Activated CD8-positive, alpha-beta T cell treated with anti-CD3 and anti-CD28 coated beads for 36 hours (primary cell): ENCODE results near the gene IGDCC3. TPM values are rescaled to one million over a fixed set of nuclear protein-coding genes. Genes with fewer than 3 reads are reported as not detected.

Experiments
- ATAC-seq: fragments of 200-7000 bp; cut with Tn5 transposase; one replicate; pipeline ENCODE4 v1.10.0; 2021; ENCODE audit warnings: mild to moderate bottlenecking, moderate library complexity
- CTCF ChIA-PET: fragments of 350-600 bp; sonication (Branson Sonifier 250); formaldehyde crosslinking; loops from one replicate; lab custom pipeline; 2021; ENCODE audit warnings: antibody characterized with exemption; lab: Charles Lee
- POLR2A ChIA-PET: fragments of 350-600 bp; sonication (Branson Sonifier 250); formaldehyde crosslinking; loops from one replicate; lab custom pipeline; 2021; ENCODE audit warnings: antibody characterized with exemption; lab: Charles Lee
- DNase-seq: peaks from one replicate; pipeline ENCODE4 v3.0.0-alpha.2; 2020
- H3K27ac Mint-ChIP-seq: one replicate; pipeline ENCODE4 v1.8.0; 2021; ENCODE audit warnings: mild to moderate bottlenecking, mixed read lengths
- H3K27me3 Mint-ChIP-seq: one replicate; pipeline ENCODE4 v1.8.0; 2021; ENCODE audit warnings: mixed read lengths
- H3K36me3 Mint-ChIP-seq: one replicate; pipeline ENCODE4 v1.8.0; 2021; ENCODE audit warnings: low read depth, mixed read lengths
- H3K4me1 Mint-ChIP-seq: one replicate; pipeline ENCODE4 v1.8.0; 2021; ENCODE audit warnings: low read depth, mixed read lengths
- H3K4me3 Mint-ChIP-seq: one replicate; pipeline ENCODE4 v1.8.0; 2021; ENCODE audit warnings: mild to moderate bottlenecking, moderate library complexity, mixed read lengths
- H3K9me3 Mint-ChIP-seq: one replicate; pipeline ENCODE4 v1.8.0; 2021; ENCODE audit warnings: mixed read lengths
- intact Hi-C: fragments of 100-400 bp; cut with micrococcal nuclease; formaldehyde crosslinking; loops from one replicate; pipeline ENCODE4 v1.10.0; 2022
- total RNA-seq, 2 experiments: library from RNA; stranded (reverse); gene quantifications; one replicate each; pipeline ENCODE4 v1.2.3, GENCODE V29; 2021
- TF ChIP-seq, protein P1 (sequence below): fragments of 200-600 bp; IDR thresholded peaks from one replicate; pipeline ENCODE4 v1.8.0; 2022; ENCODE audit warnings: antibody characterized with exemption, mild to moderate bottlenecking

IGDCC3 gene
- total RNA-seq, 2 experiments from 2014 or later, result not detected

- POLR2A ChIA-PET, result interaction anchor here (1.6 kb wide), 1 partner anchor 58 kb away, joined by 3 read pairs; the partner anchor contains the start of gene RNU5B-1
- intact Hi-C loops, result no loop called here
- Mint-ChIP-seq H3K4me3 (no peak overlapping the region), H3K36me3 (no peaks in the 10 kb centered on the region), H3K4me1 (no peaks in the 10 kb centered on the region), H3K9me3 (no peaks in the 10 kb centered on the region), H3K27me3 (peaks cover 9% of the 10 kb centered on the region), H3K27ac (no peak overlapping the region)
- TF ChIP-seq, protein P1, sequence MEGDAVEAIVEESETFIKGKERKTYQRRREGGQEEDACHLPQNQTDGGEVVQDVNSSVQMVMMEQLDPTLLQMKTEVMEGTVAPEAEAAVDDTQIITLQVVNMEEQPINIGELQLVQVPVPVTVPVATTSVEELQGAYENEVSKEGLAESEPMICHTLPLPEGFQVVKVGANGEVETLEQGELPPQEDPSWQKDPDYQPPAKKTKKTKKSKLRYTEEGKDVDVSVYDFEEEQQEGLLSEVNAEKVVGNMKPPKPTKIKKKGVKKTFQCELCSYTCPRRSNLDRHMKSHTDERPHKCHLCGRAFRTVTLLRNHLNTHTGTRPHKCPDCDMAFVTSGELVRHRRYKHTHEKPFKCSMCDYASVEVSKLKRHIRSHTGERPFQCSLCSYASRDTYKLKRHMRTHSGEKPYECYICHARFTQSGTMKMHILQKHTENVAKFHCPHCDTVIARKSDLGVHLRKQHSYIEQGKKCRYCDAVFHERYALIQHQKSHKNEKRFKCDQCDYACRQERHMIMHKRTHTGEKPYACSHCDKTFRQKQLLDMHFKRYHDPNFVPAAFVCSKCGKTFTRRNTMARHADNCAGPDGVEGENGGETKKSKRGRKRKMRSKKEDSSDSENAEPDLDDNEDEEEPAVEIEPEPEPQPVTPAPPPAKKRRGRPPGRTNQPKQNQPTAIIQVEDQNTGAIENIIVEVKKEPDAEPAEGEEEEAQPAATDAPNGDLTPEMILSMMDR, result no peak
- ATAC-seq (no peak), DNase-seq (no peak)
- CTCF ChIA-PET, result interaction anchor here (1.0 to 1.4 kb wide), 2 partner anchors 10 to 45 kb away, joined by 3 read pairs; no protein-coding TSS in a partner anchor
These were observed 14.5 kb downstream of the IGDCC3 start for GRCh38 chr15:65363306-65363705.

- TF ChIP-seq, protein P1, result no peak
- no peaks in the 10 kb centered on the region for H3K36me3 Mint-ChIP-seq
- ChIA-PET CTCF (no interaction called here), POLR2A (interaction anchor here (0.6 to 1.6 kb wide), 2 partner anchors 58 to 547 kb away, joined by 3 read pairs; partner anchors contain the start of gene RNU5B-1)
- ATAC-seq, result no peak
- intact Hi-C loops, result no loop called here
- no peak overlapping the region for H3K4me3 Mint-ChIP-seq
- no peaks in the 10 kb centered on the region for H3K4me1 Mint-ChIP-seq
- no peaks in the 10 kb centered on the region for H3K9me3 Mint-ChIP-seq
- peaks cover 13% of the 10 kb centered on the region for H3K27me3 Mint-ChIP-seq
- H3K27ac Mint-ChIP-seq, result no peak overlapping the region
- DNase-seq, result no peak
These were observed 15.3 kb downstream of the IGDCC3 start for GRCh38 chr15:65362491-65362890.

- DNase-seq (no peak), ATAC-seq (no peak)
- intact Hi-C loops, result no loop called here
- ChIA-PET CTCF (interaction anchor here (1.2 kb wide), 1 partner anchor 23 kb away, joined by 3 read pairs; no protein-coding TSS in a partner anchor), POLR2A (interaction anchor here (0.6 to 1.6 kb wide), 2 partner anchors 57 to 548 kb away, joined by 3 read pairs; partner anchors contain the start of gene RNU5B-1)
- H3K4me1 Mint-ChIP-seq, result no peaks in the 10 kb centered on the region
- TF ChIP-seq, protein P1, result no peak
- no peaks in the 10 kb centered on the region for H3K36me3 Mint-ChIP-seq
- H3K9me3 Mint-ChIP-seq, result no peaks in the 10 kb centered on the region
- H3K27me3 Mint-ChIP-seq, result peaks cover 18% of the 10 kb centered on the region
- no peak overlapping the region for H3K27ac Mint-ChIP-seq
- H3K4me3 Mint-ChIP-seq, result no peak overlapping the region
These were observed 15.9 kb downstream of the IGDCC3 start for GRCh38 chr15:65361708-65362459.

DNA sequence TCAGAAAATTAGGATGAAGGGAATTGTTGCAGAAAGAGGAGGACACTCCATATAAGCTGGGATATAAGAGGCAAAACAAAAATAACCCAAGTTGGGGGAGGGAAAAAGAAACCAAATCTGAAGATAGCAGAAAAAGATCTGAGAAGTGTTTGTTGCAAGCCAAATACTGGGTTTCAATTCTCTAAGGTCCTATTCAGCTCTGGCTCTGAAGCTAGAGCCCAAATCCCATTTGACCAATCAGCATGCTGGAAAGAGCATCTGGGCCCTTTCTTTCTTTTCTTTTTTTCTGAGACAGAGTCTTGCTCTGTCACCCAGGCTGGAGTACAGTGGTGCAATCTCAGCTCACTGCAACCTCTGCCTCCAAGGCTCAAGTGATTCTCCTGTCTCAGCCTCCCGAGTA lies 17.3 kb downstream of the IGDCC3 start:
- DNase-seq (no peak), ATAC-seq (no peak)
- Mint-ChIP-seq H3K9me3 (no peaks in the 10 kb centered on the region), H3K36me3 (no peaks in the 10 kb centered on the region), H3K4me3 (no peak overlapping the region), H3K4me1 (peaks cover 4% of the 10 kb centered on the region), H3K27me3 (peaks cover 27% of the 10 kb centered on the region), H3K27ac (no peak overlapping the region)
- POLR2A ChIA-PET, result interaction anchor here (1.0 to 1.5 kb wide), 2 partner anchors 23 to 56 kb away, joined by 3 to 4 read pairs; partner anchors contain the start of gene RNU5B-1
- TF ChIP-seq, protein P1, result no peak
- intact Hi-C loops, result no loop called here
- CTCF ChIA-PET, result interaction anchor here (0.7 kb wide), 1 partner anchor 25 kb away, joined by 3 read pairs; no protein-coding TSS in a partner anchor

DNA sequence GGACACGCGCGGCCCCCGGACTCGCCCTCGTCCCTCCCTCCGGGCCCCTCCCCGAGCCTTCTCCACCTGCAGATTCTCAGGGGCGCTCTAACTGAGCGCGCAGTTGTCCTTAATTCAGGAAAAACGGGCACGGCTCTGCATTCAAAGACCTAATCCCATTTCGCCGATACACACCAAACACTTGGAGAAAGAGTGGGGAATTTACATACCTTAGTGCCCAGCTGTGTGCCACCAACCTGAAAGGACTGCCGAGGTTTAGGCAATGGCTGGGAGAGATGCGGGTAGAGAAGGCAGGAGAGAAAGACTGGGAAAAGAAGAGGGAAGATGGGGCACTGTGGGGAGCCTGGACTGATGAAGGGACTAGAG lies 21.8 kb downstream of the IGDCC3 start:
- ChIA-PET CTCF (interaction anchor here (1.3 kb wide), 1 partner anchor 29 kb away, joined by 3 read pairs; no protein-coding TSS in a partner anchor), POLR2A (no interaction called here)
- Mint-ChIP-seq H3K27me3 (peaks cover 40% of the 10 kb centered on the region), H3K4me3 (peak overlapping the region; percentile 20), H3K9me3 (peaks cover 6% of the 10 kb centered on the region), H3K27ac (no peak overlapping the region), H3K4me1 (peaks cover 4% of the 10 kb centered on the region), H3K36me3 (no peaks in the 10 kb centered on the region)
- TF ChIP-seq, protein P1, result no peak
- intact Hi-C loops, result no loop called here
- ATAC-seq (no peak), DNase-seq (no peak)
